Fibroblast of skin of scalp (primary cell): ENCODE results near the gene LARGE2.
A peak's percentile ranks its signal among the peaks of the same experiment; 100 is the strongest.
"Not testable (repeated sequence)": the region's sequence is repeated elsewhere in the genome, so short reads cannot be mapped to it uniquely, and the experiment has no call there.

ENCODE experiments used
- DNase-seq: peaks from one replicate; pipeline ENCODE4 v3.0.0-alpha.2; 2013

LARGE2 gene

GRCh38 chr11:45896422-45896984 lies 26.0 kb upstream of the LARGE2 start:
- DNase-seq: no peak

GRCh38 chr11:45897556-45897955 lies 24.9 kb upstream of the LARGE2 start:
- no peak for DNase-seq

GRCh38 chr11:45899086-45899447 lies 23.4 kb upstream of the LARGE2 start:
- DNase-seq: no peak

DNA sequence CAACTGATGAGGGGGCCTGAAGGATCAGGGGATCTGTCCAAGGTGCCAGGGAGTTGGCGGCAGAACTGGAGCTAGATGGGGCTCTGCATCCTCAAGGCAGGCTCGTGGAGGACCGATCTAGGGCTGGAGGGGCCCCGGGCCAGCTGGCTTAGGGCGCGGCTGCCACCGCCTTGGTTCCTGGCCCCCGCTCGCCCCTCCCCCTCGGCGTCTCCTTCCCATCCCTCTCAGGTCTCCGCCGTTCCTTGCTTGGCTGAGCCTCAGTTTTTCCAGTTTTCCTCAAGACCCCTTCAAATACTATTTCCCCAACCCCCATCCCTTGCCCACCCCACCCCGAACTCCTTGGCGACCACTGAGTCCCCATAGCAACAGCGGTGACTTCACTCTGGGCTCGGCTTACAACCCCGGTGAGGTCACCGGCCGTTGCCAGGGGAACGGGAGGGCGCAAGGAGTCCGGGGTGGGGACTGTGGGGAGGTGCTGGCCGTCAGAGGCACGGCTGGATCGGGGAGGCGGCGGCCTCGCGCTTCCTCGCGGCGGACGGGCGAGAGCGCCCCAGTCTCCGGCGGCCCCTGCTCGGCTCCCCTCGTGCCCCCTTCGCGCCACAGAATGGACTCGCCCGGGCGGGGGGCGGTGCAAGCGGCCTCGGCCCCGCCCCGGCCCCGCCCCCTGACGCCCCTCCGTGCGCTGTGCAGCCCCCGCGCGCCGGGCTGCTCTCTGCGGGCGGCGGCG lies 22.8 kb upstream of the LARGE2 start:
- DNase-seq: peak; percentile 87

DNA sequence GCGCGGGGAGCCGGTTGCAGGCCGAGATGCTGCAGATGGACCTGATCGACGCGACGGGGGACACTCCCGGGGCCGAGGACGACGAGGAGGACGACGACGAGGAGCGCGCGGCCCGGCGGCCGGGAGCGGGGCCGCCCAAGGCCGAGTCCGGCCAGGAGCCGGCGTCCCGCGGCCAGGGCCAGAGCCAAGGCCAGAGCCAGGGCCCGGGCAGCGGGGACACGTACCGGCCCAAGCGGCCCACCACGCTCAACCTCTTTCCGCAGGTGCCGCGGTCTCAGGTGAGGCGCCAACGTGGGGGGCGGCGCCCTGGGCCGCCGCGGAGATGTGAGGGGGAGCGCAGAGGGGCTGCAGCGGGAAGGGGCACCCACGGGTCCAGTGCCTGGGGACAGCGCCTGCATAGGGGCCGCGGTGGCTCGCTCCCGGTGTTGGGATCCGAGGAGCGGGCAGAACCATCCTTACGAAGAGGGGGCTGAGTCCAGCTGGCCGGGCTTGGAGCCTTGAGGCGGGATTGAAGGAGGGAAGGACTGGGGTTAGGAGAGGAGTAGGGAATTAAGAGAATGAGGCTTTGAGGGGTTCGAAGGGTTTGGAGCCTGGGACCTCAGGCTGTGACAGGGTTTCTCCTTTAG lies 22.2 kb upstream of the LARGE2 start:
- not testable (repeated sequence) for DNase-seq

DNA sequence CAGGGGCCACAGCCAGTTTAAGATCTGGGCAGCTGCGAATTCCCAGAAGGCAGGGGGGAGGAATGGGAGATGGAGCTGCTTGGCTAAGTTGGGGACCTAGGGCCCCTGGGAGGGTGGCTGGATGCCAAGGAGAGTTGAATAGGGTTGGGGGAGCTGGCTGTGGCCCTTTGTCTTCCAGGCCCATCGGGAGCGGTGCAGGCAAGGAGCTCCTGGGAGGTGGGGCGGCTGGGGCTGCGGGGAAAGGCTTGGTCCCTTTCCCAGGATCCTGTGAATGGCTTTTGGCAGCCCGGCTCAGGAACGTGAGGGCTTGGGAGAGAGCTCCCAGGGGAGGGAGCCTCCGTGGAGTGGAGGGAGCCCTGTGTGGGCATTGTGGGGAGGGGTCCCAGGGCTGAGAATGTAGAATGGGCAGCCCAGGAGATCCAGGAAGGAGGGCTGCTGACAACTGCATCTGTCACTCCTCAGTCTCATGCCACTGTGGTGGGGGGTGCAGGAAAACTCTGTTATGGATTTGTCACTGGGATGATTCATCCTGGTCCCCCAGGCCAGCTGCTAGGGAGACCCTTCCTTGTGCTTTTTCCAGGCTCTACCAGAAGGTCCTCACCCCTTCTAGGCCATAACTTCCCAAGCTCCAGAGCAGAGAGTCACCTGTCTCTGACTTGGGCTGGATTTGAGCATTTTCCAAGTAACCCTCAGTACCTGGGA lies 21.4 kb upstream of the LARGE2 start:
- DNase-seq: no peak

DNA sequence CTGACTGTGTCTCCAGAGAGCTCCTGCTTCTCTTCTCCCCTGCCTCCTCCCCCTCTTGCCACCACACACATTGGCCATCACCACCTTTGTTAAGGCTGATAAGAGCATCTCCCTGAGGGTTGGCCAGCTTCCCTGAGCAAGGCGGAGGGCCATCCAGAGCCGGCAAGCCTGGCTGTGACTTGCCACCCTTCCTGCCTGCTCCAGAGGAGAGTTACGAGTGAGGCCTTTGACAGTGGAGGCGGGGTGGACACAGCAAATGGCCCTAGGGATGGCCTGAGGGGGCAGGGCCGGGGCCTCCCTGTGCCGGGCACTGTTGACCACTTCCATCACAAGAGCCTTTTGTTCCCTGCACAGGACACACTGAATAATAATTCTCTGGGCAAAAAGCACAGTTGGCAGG lies 20.8 kb upstream of the LARGE2 start:
- no peak for DNase-seq

DNA sequence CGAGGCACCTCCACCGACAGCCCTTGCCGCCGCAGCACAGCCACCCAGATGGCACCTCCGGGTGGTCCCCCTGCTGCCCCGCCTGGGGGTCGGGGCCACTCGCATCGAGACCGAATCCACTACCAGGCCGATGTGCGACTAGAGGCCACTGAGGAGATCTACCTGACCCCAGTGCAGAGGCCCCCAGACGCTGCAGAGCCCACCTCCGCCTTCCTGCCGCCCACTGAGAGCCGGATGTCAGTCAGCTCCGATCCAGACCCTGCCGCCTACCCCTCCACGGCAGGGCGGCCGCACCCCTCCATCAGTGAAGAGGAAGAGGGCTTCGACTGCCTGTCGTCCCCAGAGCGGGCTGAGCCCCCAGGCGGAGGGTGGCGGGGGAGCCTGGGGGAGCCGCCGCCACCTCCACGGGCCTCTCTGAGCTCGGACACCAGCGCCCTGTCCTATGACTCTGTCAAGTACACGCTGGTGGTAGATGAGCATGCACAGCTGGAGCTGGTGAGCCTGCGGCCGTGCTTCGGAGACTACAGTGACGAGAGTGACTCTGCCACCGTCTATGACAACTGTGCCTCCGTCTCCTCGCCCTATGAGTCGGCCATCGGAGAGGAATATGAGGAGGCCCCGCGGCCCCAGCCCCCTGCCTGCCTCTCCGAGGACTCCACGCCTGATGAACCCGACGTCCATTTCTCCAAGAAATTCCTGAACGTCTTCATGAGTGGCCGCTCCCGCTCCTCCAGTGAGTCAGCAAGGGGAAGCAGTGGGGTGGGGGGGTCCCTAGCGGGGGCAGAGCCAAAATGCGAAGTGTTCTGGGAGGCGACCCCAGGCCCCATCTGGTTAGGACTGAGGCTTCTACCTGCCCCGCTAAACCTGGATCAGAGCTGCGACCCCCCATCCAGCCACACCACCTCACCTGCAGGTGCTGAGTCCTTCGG lies 19.7 kb upstream of the LARGE2 start:
- no peak for DNase-seq

DNA sequence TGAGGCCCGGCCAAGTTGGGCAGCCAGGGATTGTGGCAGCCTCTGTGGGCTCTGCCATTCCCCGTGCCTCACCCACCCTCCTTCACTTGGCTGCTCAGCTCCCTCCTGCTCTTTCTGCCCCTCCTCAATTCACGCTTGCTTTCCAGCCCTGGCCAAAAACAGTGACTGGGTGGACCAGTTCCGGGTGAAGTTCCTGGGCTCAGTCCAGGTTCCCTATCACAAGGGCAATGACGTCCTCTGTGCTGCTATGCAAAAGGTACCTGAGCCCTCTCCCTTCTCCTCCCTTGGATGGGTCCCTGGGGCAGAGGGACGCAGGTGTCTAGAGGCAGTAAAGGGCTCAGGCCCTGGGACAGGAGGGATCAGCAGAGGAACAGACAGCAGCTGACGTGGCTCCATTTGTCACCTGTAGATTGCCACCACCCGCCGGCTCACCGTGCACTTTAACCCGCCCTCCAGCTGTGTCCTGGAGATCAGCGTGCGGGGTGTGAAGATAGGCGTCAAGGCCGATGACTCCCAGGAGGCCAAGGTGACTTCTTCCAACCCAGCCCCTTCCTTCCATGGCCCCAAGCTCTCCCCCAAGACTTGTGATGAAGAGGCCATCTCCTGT lies 18.0 kb upstream of the LARGE2 start:
- no peak for DNase-seq

- no peak for DNase-seq
These were observed 17.4 kb upstream of the LARGE2 start for GRCh38 chr11:45905095-45905494.

DNA sequence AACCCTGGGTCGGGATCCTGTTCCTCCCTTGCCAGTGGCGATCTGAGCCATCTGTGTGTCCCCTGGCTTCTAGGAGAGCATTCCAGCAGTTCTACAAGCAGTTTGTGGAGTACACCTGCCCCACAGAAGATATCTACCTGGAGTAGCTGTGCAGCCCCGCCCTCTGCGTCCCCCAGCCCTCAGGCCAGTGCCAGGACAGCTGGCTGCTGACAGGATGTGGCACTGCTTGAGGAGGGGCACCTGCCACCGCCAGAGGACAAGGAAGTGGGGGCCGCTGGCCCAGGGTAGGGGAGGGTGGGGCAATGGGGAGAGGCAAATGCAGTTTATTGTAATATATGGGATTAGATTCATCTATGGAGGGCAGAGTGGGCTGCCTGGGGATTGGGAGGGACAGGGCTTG lies 16.9 kb upstream of the LARGE2 start:
- not testable (repeated sequence) for DNase-seq

DNA sequence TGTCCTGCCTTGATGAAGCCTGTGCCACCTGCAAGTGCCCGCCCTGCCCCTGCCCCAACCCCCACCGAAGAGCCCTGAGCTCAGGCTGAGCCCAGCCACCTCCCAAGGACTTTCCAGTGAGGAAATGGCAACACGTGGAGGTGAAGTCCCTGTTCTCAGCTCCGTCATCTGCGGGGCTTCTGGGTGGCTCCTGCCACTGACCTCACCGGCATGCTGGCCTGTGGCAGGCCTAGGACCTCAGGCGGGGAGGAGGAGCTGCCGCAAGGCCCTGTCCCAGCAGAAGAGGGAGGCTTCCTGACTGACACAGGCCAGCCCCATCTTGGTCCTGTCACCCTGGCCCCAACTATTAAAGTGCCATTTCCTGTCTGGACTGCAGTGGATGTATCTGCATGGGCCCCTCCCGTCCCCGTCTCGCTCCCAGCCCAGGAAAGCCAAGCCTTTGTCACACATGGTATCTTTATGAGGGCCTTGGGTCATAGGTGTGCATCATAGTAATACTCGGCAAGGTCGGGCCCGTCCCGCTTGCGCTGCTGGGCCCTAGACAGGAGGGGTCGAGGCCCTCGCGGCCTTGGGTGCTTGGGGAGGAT lies 16.3 kb upstream of the LARGE2 start:
- no peak for DNase-seq

- DNase-seq: no peak
These were observed 15.4 kb upstream of the LARGE2 start, which contains the start of gene FREY1 for GRCh38 chr11:45906965-45907611. TSS of gene FREY1 (minus strand) at chr11:45907271. CDS start at chr11:45907245, 26 bp downstream.

GRCh38 chr11:45907911-45908370 lies 14.5 kb upstream of the LARGE2 start:
- no peak for DNase-seq

- DNase-seq: no peak
These were observed 12.6 kb upstream of the LARGE2 start for GRCh38 chr11:45909594-45910475.

GRCh38 chr11:45910623-45911022 lies 11.8 kb upstream of the LARGE2 start:
- no peak for DNase-seq

DNA sequence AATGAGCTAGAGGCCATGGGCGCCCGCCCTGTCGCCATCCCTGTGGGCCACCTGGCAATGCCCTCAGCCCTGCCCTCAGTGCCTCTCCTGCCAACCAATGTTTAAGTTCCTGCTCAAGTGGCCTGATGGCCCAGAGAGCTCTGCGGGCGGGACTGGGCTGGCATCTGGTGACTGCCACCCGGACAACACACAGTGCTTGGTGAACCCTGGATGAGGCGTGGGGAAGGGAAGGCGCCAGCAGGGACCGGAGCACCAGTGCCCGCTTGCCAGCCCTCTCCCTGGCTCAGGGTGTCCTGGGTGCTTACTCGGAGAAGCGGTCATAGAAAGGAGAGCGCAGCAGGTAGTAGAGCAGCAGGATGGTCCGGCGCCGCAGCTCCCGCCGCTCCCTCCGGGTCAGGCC lies 8.9 kb upstream of the LARGE2 start:
- DNase-seq: no peak

- no peak for DNase-seq
These were observed 8.4 kb upstream of the LARGE2 start for GRCh38 chr11:45913942-45914635.

DNA sequence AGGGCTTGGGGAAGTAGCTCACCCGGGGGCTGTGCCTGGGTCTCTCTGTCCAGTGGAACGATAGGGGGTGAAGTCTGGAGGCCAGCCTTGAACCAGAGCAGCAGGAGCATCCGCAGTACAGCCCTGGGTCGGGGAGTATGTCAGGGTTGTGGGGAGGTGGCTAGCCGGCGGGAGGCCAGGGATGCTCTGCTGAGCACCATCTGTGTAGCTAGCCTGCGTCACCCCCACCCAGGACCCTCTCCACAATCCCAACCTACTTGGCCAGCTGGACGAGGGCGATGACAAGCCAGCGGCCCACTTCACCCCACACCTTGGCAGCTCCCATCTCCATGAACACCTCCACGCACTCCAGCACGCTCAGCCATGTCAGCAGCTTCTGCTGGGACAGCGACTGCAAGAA lies 7.0 kb upstream of the LARGE2 start:
- no peak for DNase-seq
